Measurements from ENCODE around the gene METTL5. TPM values are rescaled to one million over a fixed set of nuclear protein-coding genes. Genes with fewer than 3 reads are reported as not detected.
"Not testable (repeated sequence)": the region's sequence is repeated elsewhere in the genome, so short reads cannot be mapped to it uniquely, and the experiment has no call there.

The METTL5 gene
- 10 to 100 TPM; 13.4 to 37.1 (median 31.2) TPM for total RNA-seq

- 3% methylated on average over 28 to 41 of the region's 61 CpGs for WGBS, 2 donors
- peak; percentile 90 to 97 for DNase-seq
- no peak for TF ChIP-seq EP300 (IDR thresholded peaks at IDR 0.05)
- TF ChIP-seq POLR2A (IDR thresholded peaks at IDR 0.05) = peak in 2 of 4 donors; percentile 59 to 82
- TF ChIP-seq, protein P1, sequence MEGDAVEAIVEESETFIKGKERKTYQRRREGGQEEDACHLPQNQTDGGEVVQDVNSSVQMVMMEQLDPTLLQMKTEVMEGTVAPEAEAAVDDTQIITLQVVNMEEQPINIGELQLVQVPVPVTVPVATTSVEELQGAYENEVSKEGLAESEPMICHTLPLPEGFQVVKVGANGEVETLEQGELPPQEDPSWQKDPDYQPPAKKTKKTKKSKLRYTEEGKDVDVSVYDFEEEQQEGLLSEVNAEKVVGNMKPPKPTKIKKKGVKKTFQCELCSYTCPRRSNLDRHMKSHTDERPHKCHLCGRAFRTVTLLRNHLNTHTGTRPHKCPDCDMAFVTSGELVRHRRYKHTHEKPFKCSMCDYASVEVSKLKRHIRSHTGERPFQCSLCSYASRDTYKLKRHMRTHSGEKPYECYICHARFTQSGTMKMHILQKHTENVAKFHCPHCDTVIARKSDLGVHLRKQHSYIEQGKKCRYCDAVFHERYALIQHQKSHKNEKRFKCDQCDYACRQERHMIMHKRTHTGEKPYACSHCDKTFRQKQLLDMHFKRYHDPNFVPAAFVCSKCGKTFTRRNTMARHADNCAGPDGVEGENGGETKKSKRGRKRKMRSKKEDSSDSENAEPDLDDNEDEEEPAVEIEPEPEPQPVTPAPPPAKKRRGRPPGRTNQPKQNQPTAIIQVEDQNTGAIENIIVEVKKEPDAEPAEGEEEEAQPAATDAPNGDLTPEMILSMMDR (IDR thresholded peaks at IDR 0.05) = peak; percentile 94 to 99 (median 98)
- peak; percentile 59 to 74 for TF ChIP-seq POLR2AphosphoS5 (IDR thresholded peaks at IDR 0.05)
- Histone ChIP-seq H3K4me3 (peak within 1 kb of the TSS; percentile 53 to 81 (median 72)), H3K36me3 (peaks cover 0 to 8% (median 3%) of the 10 kb centered on the region in 4 donors), H3K27ac (peak within 1 kb of the TSS; percentile 68 to 90 (median 83)), H3K9me3 (no peaks in the 10 kb centered on the region), H3K27me3 (no peaks in the 10 kb centered on the region), H3K4me1 (peaks cover 33 to 57% (median 38%) of the 10 kb centered on the region in 4 donors)
- ATAC-seq (ENCODE audit: low FRiP score in 2 of 2) = peak; percentile 80 to 91
These were observed at the start of gene METTL5 for GRCh38 chr2:169824373-169825333. Gene METTL5 (minus strand): TSS chr2:169824905. CDS start chr2:169824597, 308 bp downstream.

DNA sequence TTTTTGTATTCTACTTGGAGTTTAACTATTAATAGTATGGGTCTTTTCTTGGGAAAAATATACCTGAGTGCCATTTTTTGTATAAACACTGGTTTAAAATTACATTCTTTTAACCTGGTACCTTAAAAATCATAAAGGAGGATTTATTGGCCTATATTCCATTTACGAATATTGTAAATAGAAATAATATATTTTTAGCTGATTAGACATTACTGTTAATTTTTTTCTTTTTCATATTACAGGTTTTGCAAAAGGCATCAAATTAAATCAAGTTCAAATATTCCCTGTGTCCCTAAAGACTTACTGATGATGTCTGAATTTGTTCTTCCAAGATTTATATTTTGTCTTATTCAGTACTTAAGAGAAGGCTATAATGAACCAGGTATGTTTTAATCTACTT, 47.3 kb upstream of the METTL5 start:
- WGBS, 2 donors = 95% methylated on average over 1 of the region's 1 CpG
- H3K27me3 ChIP-seq = no peaks in the 10 kb centered on the region
- H3K27ac ChIP-seq = no peak overlapping the region
- no peak for TF ChIP-seq POLR2AphosphoS5 (IDR thresholded peaks at IDR 0.05)
- DNase-seq (no peak), ATAC-seq (ENCODE audit: low FRiP score in 2 of 2) (no peak)
- H3K36me3 ChIP-seq = peaks cover 0 to 19% (median 4%) of the 10 kb centered on the region in 4 donors
- no peak overlapping the region for H3K4me3 ChIP-seq
- H3K4me1 ChIP-seq = peaks cover 0 to 3% (median 0%) of the 10 kb centered on the region in 4 donors
- no peaks in the 10 kb centered on the region for H3K9me3 ChIP-seq

GRCh38 chr2:169871369-169871768, 46.7 kb upstream of the METTL5 start:
- not testable (repeated sequence) for H3K4me1 ChIP-seq; H3K9me3 ChIP-seq; H3K27me3 ChIP-seq; ATAC-seq (ENCODE audit: low FRiP score in 2 of 2); H3K4me3 ChIP-seq; H3K27ac ChIP-seq
- peaks cover 0 to 13% (median 1%) of the 10 kb centered on the region in 4 donors for H3K36me3 ChIP-seq
- DNase-seq = peak in 1 of 2 donors; percentile 47
- WGBS, 2 donors = 85 to 93% methylated on average over 9 of the region's 9 CpGs

GRCh38 chr2:169868951-169869350, 44.2 kb upstream of the METTL5 start:
- TF ChIP-seq POLR2AphosphoS5 (IDR thresholded peaks at IDR 0.05) (no peak), POLR2A (IDR thresholded peaks at IDR 0.05) (no peak), EP300 (IDR thresholded peaks at IDR 0.05) (no peak)
- TF ChIP-seq, protein P1 (IDR thresholded peaks at IDR 0.05) = no peak
- DNase-seq = no peak
- H3K9me3 ChIP-seq = no peaks in the 10 kb centered on the region
- 92 to 93% methylated on average over 7 of the region's 7 CpGs for WGBS, 2 donors
- no peaks in the 10 kb centered on the region for H3K27me3 ChIP-seq
- no peak overlapping the region for H3K27ac ChIP-seq
- no peak for ATAC-seq (ENCODE audit: low FRiP score in 2 of 2)
- H3K4me3 ChIP-seq = no peak overlapping the region
- no peaks in the 10 kb centered on the region for H3K36me3 ChIP-seq
- H3K4me1 ChIP-seq = peaks cover 0 to 3% (median 0%) of the 10 kb centered on the region in 4 donors

- Histone ChIP-seq H3K27me3 (no peaks in the 10 kb centered on the region), H3K9me3 (no peaks in the 10 kb centered on the region), H3K27ac (no peak overlapping the region), H3K4me1 (peaks cover 0 to 8% (median 0%) of the 10 kb centered on the region in 4 donors), H3K36me3 (no peaks in the 10 kb centered on the region), H3K4me3 (no peak overlapping the region)
- 84 to 88% methylated on average over 3 of the region's 3 CpGs for WGBS, 2 donors
- no peak for DNase-seq
- TF ChIP-seq, protein P1 (IDR thresholded peaks at IDR 0.05) = no peak
- no peak for TF ChIP-seq EP300 (IDR thresholded peaks at IDR 0.05)
- no peak for TF ChIP-seq POLR2AphosphoS5 (IDR thresholded peaks at IDR 0.05)
- no peak for TF ChIP-seq POLR2A (IDR thresholded peaks at IDR 0.05)
- ATAC-seq (ENCODE audit: low FRiP score in 2 of 2) = no peak
These were observed 42.9 kb upstream of the METTL5 start for GRCh38 chr2:169867579-169867978.

- H3K4me1 ChIP-seq; H3K27me3 ChIP-seq; H3K4me3 ChIP-seq; H3K36me3 ChIP-seq; H3K9me3 ChIP-seq; DNase-seq; ATAC-seq (ENCODE audit: low FRiP score in 2 of 2); H3K27ac ChIP-seq: not testable (repeated sequence)
- WGBS, 2 donors = 91 to 96% methylated on average over 6 of the region's 6 CpGs
These were observed 41.5 kb upstream of the METTL5 start for GRCh38 chr2:169866230-169866629.

Measured in upper lobe of left lung (tissue), 6 donors.